Fibroblast of the aortic adventitia (primary cell): ENCODE data around the gene PRAME. TPM values are rescaled to one million over a fixed set of nuclear protein-coding genes. Genes with fewer than 3 reads are reported as not detected.
"Not testable (repeated sequence)": the region's sequence is repeated elsewhere in the genome, so short reads cannot be mapped to it uniquely, and the experiment has no call there.

ENCODE experiments used
- DNase-seq: peaks from one replicate; pipeline ENCODE4 v3.0.0-alpha.2; 2010; ENCODE audit warnings: low read depth
- H3K4me3 ChIP-seq: 2 replicates; pipeline ENCODE4 v1.5.1; 2011; ENCODE audit warnings: low read depth, mild to moderate bottlenecking, control low read depth, low read length, moderate library complexity
- CTCF ChIP-seq: IDR thresholded peaks from 2 replicates; pipeline ENCODE4 v1.5.1; 2011; ENCODE audit warnings: mild to moderate bottlenecking, low read length, control low read depth, inconsistent platforms; ENCODE audit not compliant: insufficient read depth
- total RNA-seq: library from RNA; depleted of rRNA; stranded (reverse); fragments of >200 nt; gene quantifications from 2 replicates; pipeline ENCODE4 v1.2.3, GENCODE V29; 2012; ENCODE audit warnings: low replicate concordance

PRAME gene
- total RNA-seq, 1 donor = 0.54 TPM

- no peak overlapping the region for H3K4me3 ChIP-seq
- TF ChIP-seq CTCF = no peak
- no peak for DNase-seq
These were observed 22.1 kb downstream of the PRAME start for GRCh38 chr22:22536916-22537315.

- DNase-seq = no peak
- TF ChIP-seq CTCF = no peak
- no peak overlapping the region for H3K4me3 ChIP-seq
These were observed 22.6 kb downstream of the PRAME start for GRCh38 chr22:22536515-22536914.

- DNase-seq = no peak
- no peak for TF ChIP-seq CTCF
- H3K4me3 ChIP-seq = no peak overlapping the region
These were observed 23.4 kb downstream of the PRAME start for GRCh38 chr22:22535662-22536061.

- TF ChIP-seq CTCF = no peak
- no peak for DNase-seq
- no peak overlapping the region for H3K4me3 ChIP-seq
These were observed 24.3 kb downstream of the PRAME start for GRCh38 chr22:22534604-22535415.

- H3K4me3 ChIP-seq = no peak overlapping the region
- DNase-seq = no peak
- TF ChIP-seq CTCF = no peak
These were observed 25.2 kb downstream of the PRAME start for GRCh38 chr22:22533863-22534262.

DNA sequence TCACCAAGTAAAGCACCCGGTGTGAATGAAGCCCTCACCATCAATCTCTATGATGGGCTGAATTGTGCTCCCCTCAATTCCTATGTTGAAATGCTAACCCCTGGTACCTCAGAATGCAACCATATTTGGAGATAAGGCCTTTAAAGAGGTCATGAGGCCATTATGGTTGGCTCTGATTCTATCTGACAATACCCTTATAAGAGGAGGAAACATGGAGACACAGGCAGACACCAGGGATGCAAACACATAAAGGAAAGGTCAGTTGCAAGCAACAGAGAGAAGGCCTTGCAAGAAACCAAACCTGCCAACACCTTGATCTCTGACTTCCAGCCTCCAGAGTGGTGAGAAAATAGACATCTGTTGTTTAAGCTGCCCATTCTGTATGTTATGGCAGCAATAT, 25.6 kb downstream of the PRAME start:
- DNase-seq = no peak
- no peak for TF ChIP-seq CTCF
- H3K4me3 ChIP-seq = no peak overlapping the region

DNA sequence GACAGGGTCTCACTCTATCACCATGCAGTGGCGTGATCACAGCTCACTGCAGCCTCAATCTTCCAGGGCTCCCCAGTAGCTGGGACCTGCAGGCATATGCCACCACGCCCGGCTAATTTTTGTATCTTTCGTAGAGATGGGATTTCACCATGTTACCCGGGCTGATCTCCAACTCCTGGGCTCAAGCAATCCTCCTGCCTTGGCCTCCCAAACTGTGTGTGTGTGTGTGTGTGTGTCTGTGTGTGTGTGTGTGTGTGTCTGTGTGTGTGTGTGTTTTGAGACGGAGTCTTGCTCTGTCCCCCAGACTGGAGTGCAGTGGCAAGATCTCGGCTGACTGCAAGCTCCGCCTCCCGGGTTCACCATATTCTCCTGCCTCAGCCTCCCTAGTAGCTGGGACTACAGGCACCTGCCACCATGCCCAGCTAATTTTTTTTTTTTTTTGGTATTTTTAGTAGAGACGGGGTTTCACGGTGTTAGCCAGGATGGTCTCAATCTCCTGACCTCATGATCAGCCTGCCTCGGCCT, 26.5 kb downstream of the PRAME start:
- H3K4me3 ChIP-seq, DNase-seq: not testable (repeated sequence)
